Adipose tissue (tissue), 3 donors: Measurements from ENCODE around the gene IFNL4. TPM values are rescaled to one million over a fixed set of nuclear protein-coding genes. Genes with fewer than 3 reads are reported as not detected.
"Not testable (repeated sequence)": the region's sequence is repeated elsewhere in the genome, so short reads cannot be mapped to it uniquely, and the experiment has no call there.

Experiments used
- H3K27ac ChIP-seq: one replicate; pipeline ENCODE4 v1.5.1; 2013; ENCODE audit warnings: low read depth, low read length
- WGBS, 3 donors: extraction: QIAGEN DNeasy Blood & Tissue Kit; methylation state at CpG; one replicate each; pipeline ENCODE4 v1.1.7; 2013; 5-methylcytosine and 5-hydroxymethylcytosine counted together
- polyA plus RNA-seq, 3 donors: library from polyadenylated mRNA; stranded (reverse); fragments of 200-250 nt; gene quantifications; one replicate each; pipeline ENCODE4 v1.2.3, GENCODE V29; 2013
- donor health status: healthy with polysubstance abuse.
- donor health status: Bipolar disorder and iron deficiency.
- donor health status: healthy.

IFNL4 gene
- polyA plus RNA-seq, 3 donors, result not detected

DNA sequence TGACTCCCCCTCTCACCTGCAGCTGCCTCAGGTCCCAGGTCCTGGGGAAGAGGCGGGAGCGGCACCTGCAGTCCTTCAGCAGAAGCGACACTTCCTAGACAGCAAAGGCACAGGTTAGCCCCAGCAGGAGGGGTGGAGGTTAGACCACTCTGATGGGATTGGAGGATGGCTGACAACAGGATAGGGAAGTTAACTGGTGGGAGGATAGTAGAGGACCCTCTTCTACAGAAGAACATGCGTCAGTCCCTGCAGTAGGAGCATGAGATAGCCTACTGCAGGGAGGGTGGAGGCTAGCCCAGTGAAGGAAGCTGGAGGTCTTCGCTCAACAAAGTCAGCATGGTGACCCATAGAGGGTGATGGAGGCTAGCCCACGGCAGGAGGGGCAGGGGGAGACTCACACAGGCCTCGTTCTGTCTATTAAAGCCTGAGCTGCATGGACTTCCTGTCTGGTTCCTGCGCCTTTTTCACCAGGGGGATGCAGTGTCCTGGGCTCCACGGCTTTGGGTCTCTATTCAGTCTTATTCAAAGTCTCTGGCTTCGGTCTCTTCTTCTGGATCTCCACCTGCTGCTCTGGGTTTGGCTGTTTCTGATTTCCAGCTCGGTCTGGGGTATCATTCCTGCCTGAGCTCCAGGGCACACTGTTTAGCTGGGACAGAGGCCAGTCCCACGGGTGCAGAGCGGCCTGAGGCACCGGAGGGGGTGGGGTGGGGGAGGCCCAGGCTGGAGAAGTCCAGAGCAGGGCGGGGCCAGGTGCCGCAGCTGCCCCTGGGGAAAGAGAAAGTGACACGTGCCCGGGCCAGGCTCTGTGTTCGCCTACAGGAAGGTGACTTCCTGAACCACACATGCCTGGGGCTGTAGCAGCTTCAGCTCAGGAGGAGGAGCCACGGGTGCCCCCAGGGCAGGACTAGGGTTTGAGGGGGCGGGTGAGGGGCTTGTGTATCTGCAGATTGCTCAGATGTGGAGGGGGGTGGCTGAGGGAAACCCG is 11.2 kb downstream of the IFNL4 start:
- no peak overlapping the region for H3K27ac ChIP-seq
- WGBS, 3 donors, result 34 to 40% (median 36%) methylated on average over 22 of the region's 22 CpGs

GRCh38 chr19:39236527-39236926 is 12.1 kb downstream of the IFNL4 start:
- WGBS, 3 donors, result 69 to 80% (median 76%) methylated on average over 9 to 12 of the region's 12 CpGs
- H3K27ac ChIP-seq, result no peak overlapping the region

DNA sequence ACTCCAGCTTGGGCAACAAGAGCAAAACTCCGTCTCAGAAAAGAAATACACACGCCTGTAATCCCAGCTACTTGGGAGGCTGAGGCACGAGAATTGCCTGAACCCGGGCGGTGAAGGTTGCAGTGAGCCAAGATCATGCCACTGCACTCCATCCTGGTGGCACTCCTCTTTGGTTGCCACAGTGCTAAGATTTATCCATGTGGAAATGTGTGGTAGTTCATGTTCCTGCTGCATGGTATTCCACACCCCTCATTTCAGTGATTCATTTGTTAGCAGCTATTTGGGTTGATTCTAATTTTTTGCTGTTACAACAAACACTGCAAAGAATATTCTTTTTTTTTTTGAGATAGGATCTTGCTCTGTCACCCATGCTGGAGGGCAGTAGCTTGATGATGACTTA is 15.9 kb downstream of the IFNL4 start:
- H3K27ac ChIP-seq, result no peak overlapping the region
- WGBS, 3 donors, result 85 to 91% (median 88%) methylated on average over 5 of the region's 5 CpGs

GRCh38 chr19:39230096-39230764 is 18.4 kb downstream of the IFNL4 start:
- WGBS, 3 donors, result 84 to 89% (median 86%) methylated on average over 2 of the region's 2 CpGs

GRCh38 chr19:39224910-39225309 is 23.7 kb downstream of the IFNL4 start:
- no peak overlapping the region for H3K27ac ChIP-seq
- WGBS, 3 donors, result 18 to 60% (median 23%) methylated on average over 3 of the region's 3 CpGs

More at GRCh38 chr19:39230096-39230764, 18.4 kb downstream of the IFNL4 start:
- H3K27ac ChIP-seq, result no peak overlapping the region

GRCh38 chr19:39223703-39224279 is 24.9 kb downstream of the IFNL4 start:
- 19 to 53% (median 20%) methylated on average over 4 of the region's 4 CpGs for WGBS, 3 donors
- H3K27ac ChIP-seq, result no peak overlapping the region

- H3K27ac ChIP-seq, result not testable (repeated sequence)
- 65 to 81% (median 69%) methylated on average over 10 of the region's 10 CpGs for WGBS, 3 donors
Observed at GRCh38 chr19:39219108-39219507, 29.5 kb downstream of the IFNL4 start.

DNA sequence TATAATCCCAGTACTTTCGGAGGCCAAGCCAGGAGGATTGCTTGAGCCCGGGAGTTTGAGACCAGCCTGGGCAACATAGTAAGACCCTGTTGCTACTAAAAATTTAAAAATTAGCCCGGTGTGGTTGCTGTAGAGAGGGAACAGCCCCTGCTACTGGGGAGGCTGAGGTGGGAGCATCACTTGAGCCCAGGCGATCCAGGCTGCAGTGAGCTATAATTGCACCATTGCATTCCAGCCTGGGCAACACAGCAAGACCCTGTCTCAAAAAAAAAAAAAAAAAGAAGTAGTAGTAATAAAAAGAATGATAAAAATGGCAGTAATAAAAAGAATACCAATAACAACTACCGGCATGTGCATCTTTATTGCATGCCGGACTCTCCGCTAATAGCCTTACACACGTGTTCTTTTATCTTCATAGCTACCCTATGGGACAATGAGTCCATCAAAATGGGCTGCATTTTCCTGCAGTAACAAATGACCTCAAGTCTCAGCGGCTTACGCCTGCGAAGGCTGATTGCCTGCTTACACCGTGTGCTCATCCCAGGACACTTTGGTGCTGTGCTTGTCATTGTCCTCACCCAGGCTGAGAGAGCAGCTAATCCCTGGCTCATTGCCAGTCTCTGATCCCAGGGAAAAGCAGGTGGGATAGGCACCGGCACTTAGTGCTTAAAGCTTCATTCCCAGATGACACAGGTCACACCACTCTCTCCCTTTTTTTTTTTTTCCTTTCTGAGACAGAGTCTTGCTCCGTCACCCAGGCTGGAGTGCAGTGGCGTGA is 30.2 kb downstream of the IFNL4 start:
- no peak overlapping the region for H3K27ac ChIP-seq
- 82 to 90% (median 83%) methylated on average over 15 of the region's 15 CpGs for WGBS, 3 donors

DNA sequence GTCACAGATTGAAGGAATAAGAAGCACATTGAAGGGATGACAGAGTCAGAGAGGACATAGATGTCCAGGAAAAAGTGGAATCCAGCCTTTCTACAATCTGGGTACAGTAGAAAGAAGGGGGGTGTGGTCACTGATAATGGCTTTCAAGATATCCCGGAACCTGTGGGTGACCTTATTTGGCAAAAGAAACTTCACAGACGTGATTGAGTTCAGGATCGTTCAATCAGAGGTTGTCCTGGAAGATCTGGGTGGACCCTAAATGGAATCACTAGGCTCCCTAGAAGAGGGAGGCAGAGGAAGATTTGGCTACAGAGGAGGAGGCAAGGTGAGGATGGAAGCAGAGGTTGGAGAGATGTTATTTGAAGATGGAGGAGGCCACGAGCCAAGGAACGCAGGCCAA is 31.6 kb downstream of the IFNL4 start:
- WGBS, 3 donors, result 84 to 90% (median 85%) methylated on average over 5 of the region's 5 CpGs
- H3K27ac ChIP-seq, result no peak overlapping the region

DNA sequence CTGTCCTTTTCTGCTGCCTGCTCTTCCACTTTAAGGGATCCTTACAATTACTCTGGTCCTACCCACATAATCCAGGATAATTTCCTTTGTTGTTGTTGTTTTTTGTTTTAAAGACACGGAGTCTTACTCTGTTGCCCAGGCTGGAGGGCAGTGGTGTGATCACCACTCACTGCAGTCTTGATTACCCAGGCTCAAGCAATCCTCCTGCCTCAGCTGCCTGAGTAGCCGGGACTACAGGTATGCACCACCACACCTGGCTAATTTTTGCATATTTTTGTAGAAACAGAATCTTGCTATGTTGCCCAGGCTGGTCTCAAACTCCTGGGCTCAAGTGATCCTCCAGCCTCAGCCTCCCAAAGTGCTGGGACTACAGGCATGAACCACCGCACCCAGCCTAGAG is 33.3 kb downstream of the IFNL4 start:
- 86 to 93% (median 90%) methylated on average over 3 of the region's 3 CpGs for WGBS, 3 donors
- not testable (repeated sequence) for H3K27ac ChIP-seq

DNA sequence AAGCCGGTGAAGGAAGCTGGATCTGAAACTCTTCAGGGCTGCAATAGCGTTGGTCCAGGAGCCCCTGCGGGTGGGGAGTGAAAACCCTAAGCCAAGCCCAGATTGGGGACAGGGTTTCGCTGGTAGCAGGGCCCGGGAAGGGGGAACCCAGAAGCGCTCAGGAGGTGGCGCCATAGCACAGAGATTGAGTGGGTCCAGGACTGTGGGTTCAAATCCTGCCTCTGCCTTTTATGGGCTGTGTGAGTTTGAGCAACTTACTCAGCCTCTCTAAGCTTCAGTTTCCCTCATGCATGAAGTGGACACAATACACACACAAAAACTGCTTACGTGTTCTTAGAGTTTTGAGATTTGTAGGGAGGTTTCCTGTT is 36.3 kb downstream of the IFNL4 start:
- H3K27ac ChIP-seq, result no peak overlapping the region
- 25 to 58% (median 26%) methylated on average over 8 of the region's 8 CpGs for WGBS, 3 donors

DNA sequence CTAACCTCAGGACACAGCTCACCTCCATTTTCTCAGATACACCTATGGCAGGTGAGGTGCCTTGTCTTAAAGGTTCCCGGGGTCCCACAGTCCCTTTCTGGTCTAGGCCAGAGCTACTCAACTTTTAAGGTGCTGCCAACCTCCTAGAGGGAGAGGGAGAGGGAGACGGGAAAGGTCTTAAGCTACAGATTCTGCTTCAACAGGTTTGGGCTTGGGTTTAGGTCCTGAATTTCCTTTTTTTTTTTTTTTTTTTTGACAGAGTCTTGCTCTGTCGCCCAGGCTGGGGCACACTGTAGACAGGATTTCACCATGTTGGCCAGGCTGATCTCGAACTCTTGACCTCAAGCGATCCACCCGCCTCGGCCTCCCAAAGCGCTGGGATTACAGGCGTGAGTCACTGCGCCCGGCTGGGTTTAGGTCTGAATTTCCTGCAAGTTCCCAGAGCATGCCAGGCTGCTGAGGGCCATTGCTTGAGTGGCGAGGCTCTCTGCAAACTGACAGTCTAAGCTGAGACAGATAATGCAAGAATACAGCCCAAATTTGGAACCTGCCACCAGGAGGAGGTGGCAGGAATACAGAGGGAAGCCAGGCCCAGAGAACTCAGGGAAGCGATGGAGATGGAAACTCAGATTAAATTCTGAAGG is 36.8 kb downstream of the IFNL4 start:
- 66 to 87% (median 75%) methylated on average over 13 of the region's 13 CpGs for WGBS, 3 donors
- no peak overlapping the region for H3K27ac ChIP-seq

DNA sequence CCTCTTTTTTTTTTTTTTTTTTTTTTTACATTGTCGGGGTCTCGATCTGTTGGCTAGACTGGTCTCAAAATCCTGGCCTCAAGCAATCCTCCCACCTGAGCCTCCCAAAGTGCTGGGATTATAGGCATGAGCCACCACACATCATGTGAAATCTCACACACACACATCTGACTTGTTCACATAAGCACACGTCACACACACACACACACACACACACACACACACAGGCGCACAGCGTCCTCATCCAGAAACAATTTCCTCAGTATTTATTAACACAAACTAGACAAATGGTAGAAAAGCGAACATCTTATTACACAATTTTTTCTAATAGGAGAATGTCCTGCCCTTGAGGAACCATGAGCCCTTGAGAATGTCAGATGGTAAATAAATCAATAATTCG is 39.5 kb downstream of the IFNL4 start:
- 40 to 76% (median 72%) methylated on average over 7 of the region's 7 CpGs for WGBS, 3 donors
- H3K27ac ChIP-seq, result no peak overlapping the region

DNA sequence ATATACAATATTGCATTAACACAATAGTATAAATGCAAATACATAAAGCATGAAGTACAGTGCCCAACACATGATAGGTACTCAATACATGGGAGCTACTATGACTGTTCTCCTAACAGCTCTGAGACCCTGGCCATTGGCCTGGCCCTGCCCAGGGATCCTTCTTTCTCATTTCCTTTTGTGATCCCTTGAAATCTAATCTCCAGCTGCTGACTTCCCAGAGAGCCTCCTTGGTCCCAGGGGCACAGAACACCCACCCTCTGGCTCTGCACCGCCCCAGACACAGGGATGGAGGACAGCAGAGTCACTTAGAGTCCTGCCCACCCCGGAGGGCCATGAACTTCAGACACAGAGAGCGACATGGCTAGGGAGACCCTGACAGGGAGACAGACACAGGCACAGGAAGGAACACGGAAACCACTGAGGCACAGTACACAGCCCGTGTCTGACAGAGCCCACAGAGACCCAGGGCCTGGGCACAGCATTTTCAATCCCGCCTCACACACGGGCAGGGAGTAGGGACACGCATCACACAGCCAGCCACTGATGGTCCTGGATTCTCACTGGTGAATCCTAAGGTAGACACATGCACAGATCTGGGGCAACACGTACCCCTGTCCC is 40.4 kb downstream of the IFNL4 start:
- H3K27ac ChIP-seq, result no peak overlapping the region
- 31 to 78% (median 71%) methylated on average over 9 of the region's 9 CpGs for WGBS, 3 donors

GRCh38 chr19:39207293-39207836 is 41.3 kb downstream of the IFNL4 start:
- WGBS, 3 donors, result 53 to 75% (median 72%) methylated on average over 6 of the region's 6 CpGs

DNA sequence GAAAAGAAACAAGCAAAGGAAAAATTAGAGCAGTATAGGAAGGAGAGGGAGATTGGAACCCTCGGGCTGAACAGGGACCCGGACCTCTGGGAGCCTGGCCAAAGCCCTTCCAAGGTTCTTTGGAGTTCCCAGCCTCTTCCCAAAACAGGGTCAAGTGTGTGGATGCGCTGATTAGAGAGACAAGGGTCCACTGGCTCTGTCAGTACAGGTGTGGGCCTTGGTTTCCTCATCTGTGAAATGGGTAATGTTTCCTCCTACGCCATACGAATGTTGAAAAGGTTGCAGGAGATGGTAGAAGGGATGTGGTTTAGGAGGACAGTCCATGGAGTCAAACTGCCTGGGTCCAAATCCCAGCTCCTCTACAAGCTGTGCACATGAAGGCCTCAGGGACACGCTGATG is 42.5 kb downstream of the IFNL4 start:
- WGBS, 3 donors, result 77 to 90% (median 85%) methylated on average over 6 of the region's 6 CpGs

More at GRCh38 chr19:39207293-39207836, 41.3 kb downstream of the IFNL4 start:
- H3K27ac ChIP-seq, result no peak overlapping the region

DNA sequence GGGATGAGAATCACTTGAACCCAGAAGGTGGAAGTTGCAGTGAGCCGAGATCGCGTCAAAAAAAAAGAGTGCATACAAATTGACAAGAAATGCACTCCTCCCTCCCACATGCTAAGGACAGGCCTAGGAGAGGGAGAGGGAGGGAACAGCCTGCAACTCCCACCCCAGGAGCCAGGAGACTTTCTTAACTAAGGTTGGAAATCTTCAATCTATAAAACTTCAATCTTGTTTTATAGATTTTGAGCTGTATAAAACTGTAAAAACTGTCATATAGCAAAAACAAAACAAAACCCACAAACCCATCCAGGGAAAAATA is 43.2 kb downstream of the IFNL4 start:
- 25 to 81% (median 77%) methylated on average over 3 of the region's 3 CpGs for WGBS, 3 donors
- no peak overlapping the region for H3K27ac ChIP-seq

More for the DNA sequence above, 42.5 kb downstream of the IFNL4 start:
- H3K27ac ChIP-seq, result no peak overlapping the region
